ENCODE data around the gene REEP6.

REEP6 gene

DNA sequence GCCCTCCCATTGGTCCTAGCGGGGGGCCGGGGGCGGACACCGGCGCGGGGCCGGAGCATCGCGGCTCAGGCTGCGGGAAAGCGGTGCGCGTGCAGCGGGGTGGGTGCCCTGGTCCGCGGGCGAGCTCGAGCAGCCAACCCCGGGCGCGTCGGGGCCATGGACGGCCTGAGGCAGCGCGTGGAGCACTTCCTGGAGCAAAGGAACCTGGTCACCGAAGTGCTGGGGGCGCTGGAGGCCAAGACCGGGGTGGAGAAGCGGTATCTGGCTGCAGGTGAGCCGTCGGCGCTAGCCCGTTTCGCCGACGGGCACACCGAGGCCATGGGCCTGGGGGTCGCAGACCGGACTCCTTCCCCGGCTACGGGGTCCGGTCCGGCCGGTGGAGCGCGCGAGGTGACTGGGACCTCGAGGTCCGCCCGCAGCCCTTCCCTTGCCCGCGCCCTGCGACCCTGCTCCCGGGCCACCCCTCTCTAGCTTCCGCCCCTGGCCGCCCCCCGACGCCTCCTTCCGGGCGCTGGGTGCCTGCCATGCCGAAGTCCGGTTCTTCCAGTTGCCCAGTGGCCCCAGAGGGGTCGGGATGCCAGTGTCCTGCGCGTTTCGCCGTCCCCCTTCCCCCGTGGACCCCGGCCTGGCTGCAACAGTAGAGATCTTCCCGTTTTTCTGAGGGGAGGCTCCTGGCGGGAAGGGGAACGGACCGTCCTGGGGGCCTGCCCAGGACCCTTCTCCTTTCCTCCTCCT, at the start of gene REEP6:
Gene REEP6, plus strand, starts transcription at position 68 of the 735 bp plus-strand sequence. Its CDS starts 89 bp downstream, at position 157.
- DNase-seq: no peak

DNA sequence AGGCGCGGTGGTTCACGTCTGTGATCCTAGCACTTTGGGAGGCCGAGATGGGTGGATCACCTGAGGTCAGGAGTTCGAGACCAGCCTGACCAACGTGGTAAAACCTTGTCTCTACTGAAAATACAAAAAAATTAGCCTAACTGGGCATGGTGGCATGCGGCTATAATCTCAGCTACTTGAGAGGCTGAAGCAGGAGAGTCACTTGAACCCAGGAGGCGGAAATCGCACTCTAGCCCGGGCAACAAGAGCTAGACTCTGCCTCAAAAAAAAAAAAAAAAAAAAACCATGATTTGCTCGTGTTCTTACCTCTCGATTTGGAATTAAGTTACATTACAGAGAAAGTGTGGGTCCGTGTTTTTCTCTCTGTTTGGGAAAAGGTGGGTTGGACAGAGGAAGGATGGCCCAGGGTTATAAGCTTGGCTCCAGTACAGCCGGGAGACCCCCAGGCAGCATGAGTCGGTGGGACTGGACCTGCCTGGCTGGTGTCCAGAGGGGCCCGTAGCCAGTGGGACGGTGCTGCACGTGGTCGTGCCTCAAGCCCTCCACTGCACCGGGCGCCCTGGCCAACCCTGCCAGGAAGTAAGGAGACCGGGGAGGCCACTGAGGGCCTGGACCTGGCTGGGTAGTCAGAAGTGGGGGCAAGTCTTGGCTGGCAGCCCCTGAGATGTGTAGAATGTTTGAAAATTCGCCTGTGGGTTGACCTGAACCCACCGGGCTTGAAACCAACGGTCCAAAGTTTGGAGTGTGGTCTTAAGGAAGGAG, 49.1 kb upstream of the REEP6 start:
- DNase-seq: no peak

DNA sequence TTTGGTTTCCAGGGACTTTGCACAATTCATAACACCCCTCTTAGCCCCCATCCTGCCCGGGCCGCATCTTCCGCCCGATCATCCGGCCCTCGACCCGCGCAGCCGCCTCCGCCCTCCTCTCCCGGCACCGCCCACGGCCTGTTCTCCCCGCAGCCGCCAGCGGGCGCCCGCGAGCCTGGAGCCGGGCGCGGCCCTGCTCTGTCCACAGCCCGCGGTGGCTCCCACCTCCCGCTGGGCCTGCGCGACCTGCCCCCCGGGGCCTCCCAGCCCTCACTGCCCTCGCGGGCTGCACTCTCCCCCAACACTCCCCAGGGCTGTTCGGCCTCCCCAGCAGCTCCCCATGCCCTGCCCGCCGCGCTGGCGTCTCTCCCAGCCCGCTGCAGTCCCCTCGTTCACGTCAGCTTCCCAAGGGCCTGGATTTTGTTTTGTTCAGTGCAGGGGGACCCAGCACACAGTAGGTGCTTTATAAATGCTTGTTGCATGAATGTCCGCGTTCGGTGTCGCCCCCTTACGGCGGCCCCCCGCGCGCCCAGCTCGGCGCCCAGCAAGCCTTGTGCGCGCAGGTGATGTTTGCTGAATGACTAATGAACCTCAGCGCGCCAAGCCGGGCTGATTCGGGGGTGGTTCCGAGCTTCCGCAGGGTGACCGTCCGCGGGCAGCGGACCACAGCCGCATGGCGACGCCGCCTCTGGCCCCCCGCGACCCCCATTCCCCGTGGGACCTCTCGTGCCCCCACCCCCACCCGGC, 45.6 kb upstream of the REEP6 start:
- DNase-seq: peak; percentile 29

DNA sequence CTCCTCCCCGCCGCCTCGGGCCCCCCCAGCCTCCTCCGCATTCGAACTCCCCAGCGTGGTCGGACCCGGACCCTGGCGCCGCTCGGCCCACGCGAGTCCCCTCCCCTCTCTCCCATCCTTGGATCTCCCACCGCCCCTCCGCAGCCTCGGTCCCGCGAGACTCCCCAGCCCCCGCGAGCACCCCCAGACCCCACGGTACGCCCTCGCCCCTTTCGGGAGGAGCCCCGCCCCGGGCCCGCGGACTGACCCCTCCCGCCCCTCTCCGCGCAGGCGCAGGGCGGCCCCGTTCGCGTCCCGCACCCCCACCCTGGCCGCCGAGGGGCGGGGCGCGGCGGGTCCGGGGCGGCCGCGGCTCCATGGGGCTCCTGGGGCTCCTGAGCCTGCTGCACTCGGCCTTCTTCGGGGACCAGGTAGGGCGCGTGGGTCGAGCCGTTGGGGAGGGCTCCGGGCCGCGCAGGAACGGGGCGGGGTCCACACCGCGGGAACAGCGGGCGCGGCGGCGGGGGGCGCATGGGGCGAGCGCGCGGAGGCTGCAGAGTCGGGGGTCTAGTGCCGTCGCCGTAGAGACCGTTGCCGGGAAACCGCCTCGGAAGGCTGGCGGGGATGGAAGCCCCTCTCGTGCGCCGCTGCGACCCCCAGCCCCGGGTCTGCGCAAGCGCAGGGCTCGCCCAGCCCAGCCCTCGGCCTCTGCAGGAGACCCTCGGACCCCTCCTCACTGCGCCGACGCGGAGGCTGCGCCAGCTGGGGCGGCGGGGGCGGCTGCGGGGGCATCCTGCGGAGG, 44.9 kb upstream of the REEP6 start:
- DNase-seq: peak; percentile 70

DNA sequence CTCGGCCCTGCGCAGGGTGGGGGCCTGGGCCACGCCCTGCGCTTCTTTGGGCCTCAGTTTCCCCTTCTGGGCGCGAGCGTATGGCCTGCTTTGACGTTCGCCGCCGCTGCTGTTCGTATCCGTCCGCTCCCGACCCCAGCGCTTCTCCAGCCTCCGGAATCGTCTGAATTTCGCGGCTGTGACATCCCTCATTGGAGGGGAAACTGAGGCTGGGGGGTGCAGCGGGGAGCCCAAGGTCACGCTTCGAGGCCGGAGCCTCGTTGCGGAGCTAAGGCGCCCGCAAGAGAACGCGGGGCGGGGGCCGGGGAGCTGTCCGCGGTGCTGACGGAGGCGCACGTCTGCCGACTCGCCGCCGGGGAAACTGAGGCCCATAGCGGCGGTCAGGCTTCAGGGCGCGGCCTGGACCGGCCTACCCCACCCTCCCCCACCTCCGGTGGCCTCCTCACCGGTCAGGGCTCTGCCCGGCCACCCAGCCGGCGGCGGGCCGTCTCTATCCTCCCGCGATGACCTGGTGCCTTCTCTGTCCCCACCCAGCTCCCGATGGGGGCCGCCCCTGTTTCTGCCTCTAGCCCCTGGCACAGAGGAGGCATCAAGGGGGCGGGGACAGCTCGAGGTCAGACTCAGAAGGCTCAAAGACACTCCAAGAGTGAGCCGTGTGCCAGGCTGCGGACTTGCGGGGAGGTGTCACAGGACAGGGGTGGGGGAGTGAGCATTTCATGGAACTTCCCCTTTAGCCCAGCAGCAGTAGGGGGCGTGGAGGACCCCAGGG, 44.1 kb upstream of the REEP6 start:
- DNase-seq: no peak

DNA sequence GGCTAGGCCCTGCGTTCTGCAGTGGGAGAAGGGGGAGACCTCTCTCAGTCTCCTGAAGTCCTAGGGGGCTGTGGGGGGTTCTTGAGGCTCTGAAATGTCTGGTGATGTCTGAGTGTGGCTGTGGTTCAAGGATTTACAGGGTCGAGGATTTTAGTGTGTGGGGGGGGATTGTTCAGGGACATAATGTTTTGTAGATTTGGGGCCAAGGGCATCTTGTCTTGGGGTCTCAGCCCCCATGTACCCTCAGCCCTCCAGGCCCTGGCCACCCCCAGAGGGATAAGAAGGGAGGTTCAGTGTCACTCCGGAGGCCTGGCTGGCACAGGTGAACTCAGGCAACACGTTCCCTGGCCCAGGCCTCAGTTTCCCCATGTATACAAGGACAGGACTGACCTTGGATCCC, 43.5 kb upstream of the REEP6 start:
- no peak for DNase-seq

DNA sequence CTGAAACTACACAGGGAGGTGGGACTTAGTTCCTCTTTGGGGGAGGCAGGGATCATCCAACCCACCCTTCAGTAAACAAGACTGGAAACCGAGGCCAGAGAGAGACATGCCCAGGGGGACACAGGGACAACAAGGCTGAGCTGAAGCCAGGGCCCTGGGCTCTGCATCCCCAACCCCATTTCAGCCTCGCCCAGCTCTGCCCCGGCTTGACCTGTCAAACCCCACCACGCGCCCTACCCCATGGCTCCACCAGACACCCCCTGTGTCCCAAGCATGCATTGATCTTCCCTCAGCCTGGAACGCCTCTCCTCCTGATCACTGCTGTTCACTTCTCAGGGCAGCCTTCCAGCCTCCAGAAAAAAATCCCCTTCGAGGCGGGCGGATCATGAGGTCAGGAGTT, 43.0 kb upstream of the REEP6 start:
- no peak for DNase-seq

DNA sequence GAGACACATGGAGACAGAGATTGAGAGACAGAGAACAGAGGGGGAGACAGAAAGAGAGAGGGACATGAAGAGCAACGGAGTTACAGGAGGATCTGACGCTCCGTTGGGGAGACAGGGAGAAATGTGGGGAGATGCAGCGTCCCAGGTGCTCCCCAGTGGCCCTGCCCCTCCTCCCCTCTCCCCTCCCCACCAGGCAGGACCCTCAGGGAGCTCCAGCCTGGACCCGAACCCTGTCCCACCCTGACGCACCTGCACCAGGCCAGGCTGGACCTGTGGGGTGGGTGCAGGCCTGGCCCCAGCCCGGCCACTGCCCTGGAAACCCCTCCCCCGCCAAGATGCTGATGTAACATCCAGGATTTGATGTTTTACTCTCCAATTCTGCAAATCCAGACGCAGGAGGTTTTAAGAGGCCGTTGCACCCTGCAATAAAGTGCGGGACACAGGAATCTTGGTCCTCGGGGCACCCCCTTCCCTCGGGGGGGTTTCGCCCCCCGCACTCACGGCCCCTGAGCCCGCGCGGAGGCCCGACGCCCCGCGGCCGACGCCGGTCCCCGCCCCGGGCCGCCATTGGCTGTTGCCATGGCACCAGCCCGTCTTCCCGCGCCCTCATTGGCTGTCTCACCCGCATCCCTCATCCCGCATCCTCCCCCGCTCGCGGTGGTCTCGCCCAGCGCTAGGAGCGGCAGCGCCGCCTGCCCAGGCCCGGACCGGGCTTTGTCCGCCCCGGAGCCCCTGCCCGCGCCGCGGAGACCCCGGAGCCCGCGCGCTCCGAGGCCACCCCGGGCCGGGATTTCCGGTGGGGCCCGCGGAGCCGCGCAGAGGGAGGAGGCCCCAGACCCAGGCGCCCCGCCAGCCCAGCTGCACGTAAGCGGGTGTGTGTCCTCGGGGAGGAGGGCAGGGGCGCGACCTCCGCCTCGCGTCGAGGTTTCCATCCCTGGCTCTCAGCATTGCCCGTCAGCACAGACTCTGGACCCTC, 41.2 kb upstream of the REEP6 start, which contains the start of gene APC2:
Gene APC2, plus strand, starts transcription at position 655 of the 976 bp plus-strand sequence. CDS start 2,881 bp downstream, outside the sequence.
- DNase-seq: peak; percentile 88

DNA sequence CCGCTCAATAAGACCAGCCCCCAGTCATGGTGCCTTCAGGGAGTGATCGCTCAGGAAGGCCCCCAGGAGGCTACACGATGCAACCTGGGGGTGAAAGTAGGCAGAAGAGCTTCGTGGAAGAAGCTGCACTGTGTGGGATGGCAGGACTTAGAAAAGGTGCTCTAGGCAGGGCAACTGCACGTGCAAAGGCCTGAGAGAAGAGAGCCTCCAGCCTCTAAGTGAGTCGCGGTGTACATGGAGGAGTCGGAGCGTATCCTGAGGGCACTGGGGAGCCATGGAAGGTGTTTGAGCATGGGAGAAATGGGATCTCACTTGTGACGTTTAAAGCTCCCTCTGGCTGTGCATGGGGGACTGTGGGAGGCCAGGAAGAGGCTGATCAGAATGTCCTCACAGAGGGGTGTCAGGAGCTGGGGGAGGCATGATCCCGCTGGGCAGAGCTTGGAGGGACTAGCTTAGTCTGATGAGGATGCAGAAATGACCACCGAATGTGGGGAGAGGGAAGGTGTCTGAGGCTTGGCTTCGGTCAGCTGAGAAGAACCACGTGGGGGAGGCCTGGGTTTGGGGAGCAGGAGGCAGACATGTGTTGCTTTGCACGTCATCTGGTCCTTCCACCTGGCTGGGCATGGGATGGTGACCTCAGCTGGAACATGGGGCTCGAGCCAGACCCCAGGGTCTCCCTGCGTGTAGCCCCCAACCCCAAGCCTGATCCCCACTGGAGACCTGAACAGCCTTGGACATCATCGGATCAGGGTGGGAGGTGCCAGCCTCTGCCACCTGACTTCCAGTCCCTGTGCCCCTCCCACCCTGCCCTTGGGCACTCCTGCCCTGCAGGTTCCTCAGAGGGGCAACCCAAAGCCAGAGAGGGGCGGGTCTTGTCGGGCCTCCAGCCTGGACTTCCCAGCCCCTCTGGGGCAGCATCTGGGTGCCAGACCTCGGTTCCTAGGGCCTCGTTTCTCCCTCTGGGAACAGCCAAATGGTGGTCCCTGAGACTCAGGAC, 39.9 kb upstream of the REEP6 start:
- DNase-seq: no peak

DNA sequence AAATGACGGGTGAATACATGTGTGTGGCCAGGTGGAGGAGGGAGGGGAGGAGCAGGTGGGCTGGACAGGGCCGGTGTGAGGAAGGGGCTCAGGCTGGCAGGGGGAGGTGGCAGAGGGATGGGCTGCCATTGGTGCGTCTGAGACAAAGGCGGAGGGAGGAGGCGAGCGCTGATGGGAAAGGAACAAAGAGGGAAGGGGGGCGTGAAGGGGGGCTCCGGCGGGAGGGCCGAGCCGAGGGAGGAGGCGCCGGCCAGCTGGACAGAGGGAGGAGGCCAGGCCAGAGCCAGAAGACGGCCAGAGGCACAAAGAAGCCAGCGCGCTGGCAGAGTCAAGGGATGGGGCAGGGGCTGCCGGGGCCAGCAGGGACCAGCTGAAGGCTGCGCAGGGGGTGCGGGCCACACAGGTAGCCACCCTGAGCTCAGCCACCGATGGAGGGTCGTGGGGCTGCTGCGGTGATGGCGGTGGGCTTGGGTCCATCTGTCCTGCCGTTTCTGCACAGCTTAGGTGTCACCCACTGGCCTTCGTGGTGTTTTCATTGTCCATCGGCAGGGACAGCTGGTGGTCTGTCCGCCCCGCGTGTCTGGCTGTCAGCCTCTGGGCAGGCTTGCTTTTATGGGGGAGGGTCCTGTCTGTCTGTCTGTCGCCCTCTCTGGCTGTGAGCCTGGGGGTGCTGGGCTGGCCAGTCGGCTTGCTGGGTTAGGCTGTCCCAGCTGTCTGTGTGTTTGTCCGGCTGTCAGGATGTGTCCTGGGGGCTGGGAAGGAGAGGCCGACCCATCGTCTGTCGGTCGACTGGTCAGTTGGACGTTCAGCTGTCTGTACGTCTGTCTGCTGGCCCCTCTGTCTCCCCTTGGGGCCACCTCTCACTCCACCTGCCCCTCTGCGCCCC, 38.8 kb upstream of the REEP6 start:
- no peak for DNase-seq

DNA sequence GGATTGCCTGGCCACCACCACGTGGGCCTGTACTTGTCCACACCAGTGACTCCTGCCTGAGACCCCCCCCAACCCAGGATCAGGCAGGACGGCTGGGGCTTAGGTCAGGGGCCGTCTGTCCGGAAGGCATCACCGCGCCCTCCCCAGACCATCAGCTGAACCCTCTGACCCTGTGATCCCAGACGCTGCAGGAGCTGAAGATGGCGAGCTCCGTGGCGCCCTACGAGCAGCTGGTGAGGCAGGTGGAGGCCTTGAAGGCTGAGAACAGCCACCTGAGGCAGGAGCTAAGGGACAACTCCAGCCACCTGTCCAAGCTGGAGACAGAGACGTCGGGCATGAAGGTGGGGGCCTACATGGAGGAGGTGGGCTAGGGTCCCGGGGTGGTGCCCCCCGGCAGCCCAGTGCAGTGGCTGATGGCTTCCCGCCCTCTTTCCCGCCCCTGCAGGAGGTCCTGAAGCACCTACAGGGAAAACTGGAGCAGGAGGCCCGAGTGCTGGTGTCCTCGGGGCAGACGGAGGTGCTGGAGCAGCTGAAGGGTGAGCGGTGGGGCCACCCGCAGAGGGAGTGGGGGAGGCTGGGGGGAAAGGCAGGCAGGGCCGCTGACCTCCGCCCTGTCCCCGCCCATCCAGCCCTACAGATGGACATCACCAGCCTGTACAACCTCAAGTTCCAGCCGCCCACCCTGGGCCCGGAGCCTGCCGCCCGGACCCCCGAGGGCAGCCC, 38.0 kb upstream of the REEP6 start:
- no peak for DNase-seq

DNA sequence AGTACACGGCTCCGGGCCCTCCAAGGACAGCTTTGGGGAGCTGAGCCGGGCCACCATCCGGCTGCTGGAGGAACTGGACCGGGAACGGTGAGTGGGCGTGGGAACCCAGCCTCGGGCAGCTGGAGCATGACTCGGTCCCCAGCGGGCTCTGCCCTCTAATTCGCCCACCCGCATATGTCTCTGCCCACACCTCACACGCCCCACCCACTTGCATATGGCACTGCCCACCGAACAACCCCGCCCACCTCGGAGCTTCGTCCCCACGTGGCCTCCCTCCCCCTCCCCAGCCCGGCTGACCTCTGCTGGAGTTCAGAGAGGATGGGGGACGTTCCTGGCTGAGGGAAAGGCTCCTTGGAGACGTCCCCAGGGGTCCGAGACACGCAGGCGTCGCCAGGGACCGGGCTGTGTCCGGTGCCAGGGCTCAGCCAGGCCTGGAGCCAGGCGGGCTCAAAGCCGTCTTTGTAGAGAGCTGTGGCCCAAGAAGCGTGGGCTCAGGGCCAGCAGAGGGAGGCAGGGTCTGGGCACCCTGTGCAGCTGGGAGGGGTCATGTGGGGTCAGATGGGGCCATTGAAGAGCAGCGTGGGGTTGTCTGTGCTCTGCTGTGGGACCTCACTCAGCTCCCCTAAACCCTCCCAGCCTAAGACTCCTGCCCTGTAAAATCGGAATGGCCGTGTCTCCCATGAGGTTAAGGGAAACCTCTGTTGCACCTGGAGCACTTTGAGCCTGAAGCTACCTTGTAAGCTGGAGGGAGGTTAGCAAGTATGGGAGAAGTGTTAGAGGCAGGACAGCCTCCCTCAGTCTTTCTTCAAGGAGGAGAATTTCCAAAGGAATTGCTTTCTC, 37.2 kb upstream of the REEP6 start:
- no peak for DNase-seq

DNA sequence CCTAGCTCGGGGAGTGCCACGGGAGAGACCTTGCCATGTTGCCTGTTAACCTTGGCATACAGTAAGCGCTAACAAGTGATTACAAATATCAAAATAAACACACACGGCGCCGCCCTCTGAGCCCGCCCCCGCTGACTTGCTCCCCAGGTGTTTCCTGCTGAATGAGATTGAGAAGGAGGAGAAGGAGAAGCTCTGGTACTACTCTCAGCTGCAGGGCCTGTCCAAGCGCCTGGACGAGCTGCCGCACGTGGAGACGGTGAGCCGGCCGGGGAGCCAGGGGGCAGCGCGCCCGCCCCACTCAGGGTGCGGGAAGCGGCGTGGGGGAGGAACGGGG, 36.0 kb upstream of the REEP6 start:
- DNase-seq: no peak

DNA sequence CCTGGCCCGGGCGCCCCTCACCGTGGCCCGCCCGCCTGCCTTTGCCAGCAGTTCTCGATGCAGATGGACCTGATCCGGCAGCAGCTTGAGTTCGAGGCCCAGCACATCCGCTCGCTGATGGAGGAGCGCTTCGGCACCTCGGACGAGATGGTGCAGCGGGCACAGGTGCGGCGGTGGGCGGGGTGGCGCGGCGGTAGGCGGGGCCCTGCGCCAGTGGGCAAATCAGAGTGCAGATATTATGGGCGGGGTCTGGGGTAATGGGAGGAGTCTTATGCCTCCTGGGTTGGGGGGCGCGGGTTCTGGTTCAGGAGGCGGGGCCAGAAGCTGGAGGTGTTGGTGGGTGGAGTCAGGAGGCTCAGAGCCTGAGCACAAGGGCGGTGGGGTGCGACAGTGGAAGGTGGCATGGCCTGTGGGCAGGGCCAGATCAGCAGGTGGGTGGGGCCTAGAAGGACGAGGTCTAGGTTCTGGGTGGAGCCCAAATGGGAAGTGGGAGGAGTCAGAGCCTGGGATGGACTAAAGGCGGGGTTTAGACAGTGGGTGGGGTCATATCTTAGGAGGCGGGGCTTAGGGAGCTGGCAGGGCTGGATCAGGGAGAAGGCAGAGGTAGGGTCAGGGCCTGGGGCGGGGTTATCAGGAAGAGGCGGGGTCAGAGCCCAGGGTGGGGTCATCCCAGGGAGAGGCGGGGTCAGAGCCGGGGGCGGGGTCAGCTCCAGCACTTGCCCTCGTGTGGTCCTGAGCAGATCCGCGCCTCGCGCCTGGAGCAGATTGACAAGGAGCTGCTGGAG, 35.5 kb upstream of the REEP6 start:
- no peak for DNase-seq

DNA sequence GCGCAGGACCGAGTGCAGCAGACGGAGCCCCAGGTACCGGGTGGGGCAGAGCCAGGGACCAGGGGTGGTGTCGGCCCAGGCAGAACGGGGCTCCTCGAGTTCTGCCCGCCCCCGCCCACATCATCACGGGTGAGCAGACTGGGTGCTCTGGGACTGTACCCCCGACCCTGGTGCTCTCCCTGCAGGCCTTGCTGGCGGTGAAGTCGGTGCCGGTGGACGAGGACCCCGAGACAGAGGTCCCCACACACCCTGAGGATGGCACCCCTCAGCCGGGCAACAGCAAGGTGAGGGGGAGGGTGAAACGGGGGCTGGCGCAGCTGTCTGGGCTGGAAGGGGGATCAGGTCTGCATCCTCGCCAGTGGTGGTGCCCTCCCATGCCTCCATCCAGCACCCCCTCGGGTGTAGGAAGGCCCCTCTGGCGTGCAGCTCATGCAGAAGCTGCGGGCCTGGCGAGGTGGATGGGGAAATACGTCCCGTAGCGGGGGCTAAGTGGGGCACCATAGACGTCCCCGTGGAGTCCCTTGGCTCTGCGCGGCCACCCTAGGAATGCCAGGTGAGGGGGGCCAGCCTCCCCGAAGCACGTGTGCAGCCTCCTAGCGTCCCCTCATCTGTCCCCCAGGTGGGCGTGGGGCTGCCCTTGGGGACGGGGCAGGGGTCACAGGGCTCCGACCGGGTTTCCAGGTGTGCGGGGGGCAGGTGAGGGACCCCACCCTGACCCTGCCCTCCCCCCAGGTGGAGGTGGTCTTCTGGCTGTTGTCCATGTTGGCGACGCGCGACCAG, 34.7 kb upstream of the REEP6 start:
- no peak for DNase-seq
